ENCODE measurements around the gene ZNF438. TPM values are rescaled to one million over a fixed set of nuclear protein-coding genes. Genes with fewer than 3 reads are reported as not detected.
"Not testable (repeated sequence)": the region's sequence is repeated elsewhere in the genome, so short reads cannot be mapped to it uniquely, and the experiment has no call there.

Gene ZNF438
- total RNA-seq, 4 donors from 2014 or later = 2.9 to 9.3 (median 5.9) TPM

GRCh38 chr10:30915146-30915545 lies 116.5 kb downstream of the ZNF438 start:
- H3K4me1 ChIP-seq = no peaks in the 10 kb centered on the region
- H3K27ac ChIP-seq = no peak overlapping the region
- 8 to 29% methylated on average over 1 of the region's 1 CpG for WGBS, 2 donors
- no peak overlapping the region for H3K4me3 ChIP-seq
- no peaks in the 10 kb centered on the region for H3K36me3 ChIP-seq
- TF ChIP-seq CTCF (IDR thresholded peaks at IDR 0.05) = no peak
- no peak for TF ChIP-seq POLR2A (IDR thresholded peaks at IDR 0.05)
- H3K9me3 ChIP-seq = no peaks in the 10 kb centered on the region
- intact Hi-C loops (cut with DNase I) = no loop called here
- DNase-seq = no peak
- no peaks in the 10 kb centered on the region for H3K27me3 ChIP-seq

GRCh38 chr10:30911303-30911863 lies 120.3 kb downstream of the ZNF438 start:
- Histone ChIP-seq H3K9me3 (no peaks in the 10 kb centered on the region), H3K36me3 (peaks cover 0 to 17% (median 0%) of the 10 kb centered on the region in 3 donors), H3K4me3 (no peak overlapping the region), H3K4me1 (no peaks in the 10 kb centered on the region), H3K27me3 (no peaks in the 10 kb centered on the region), H3K27ac (no peak overlapping the region)
- WGBS, 2 donors = 71 to 73% methylated on average over 3 of the region's 3 CpGs
- no peak for TF ChIP-seq CTCF (IDR thresholded peaks at IDR 0.05)
- TF ChIP-seq POLR2A (IDR thresholded peaks at IDR 0.05) = no peak
- DNase-seq = no peak
- intact Hi-C loops (cut with DNase I) = no loop called here

GRCh38 chr10:30903397-30904138 lies 128.1 kb downstream of the ZNF438 start:
- 77 to 81% methylated on average over 2 of the region's 2 CpGs for WGBS, 2 donors
- H3K4me1 ChIP-seq = no peaks in the 10 kb centered on the region

GRCh38 chr10:30902621-30903396 lies 128.9 kb downstream of the ZNF438 start:
- WGBS, 2 donors = 83 to 100% methylated on average over 1 to 14 of the region's 37 CpGs
- no peak for DNase-seq
- H3K4me1 ChIP-seq = no peaks in the 10 kb centered on the region
- no peaks in the 10 kb centered on the region for H3K9me3 ChIP-seq
- H3K36me3 ChIP-seq = peaks cover 0 to 53% (median 0%) of the 10 kb centered on the region in 3 donors
- no peak overlapping the region for H3K27ac ChIP-seq
- no peak for TF ChIP-seq CTCF (IDR thresholded peaks at IDR 0.05)
- no peak for TF ChIP-seq POLR2A (IDR thresholded peaks at IDR 0.05)
- no peak overlapping the region for H3K4me3 ChIP-seq
- intact Hi-C loops (cut with DNase I) = no loop called here
- no peaks in the 10 kb centered on the region for H3K27me3 ChIP-seq

More at GRCh38 chr10:30903397-30904138, 128.1 kb downstream of the ZNF438 start:
- TF ChIP-seq POLR2A (IDR thresholded peaks at IDR 0.05) (no peak), CTCF (IDR thresholded peaks at IDR 0.05) (no peak)
- DNase-seq = no peak
- peaks cover 0 to 59% (median 0%) of the 10 kb centered on the region in 3 donors for H3K36me3 ChIP-seq
- no peak overlapping the region for H3K4me3 ChIP-seq
- H3K27me3 ChIP-seq = no peaks in the 10 kb centered on the region
- intact Hi-C loops (cut with DNase I) = no loop called here
- H3K27ac ChIP-seq = peak overlapping the region in 1 of 4 donors; percentile 61
- H3K9me3 ChIP-seq = no peaks in the 10 kb centered on the region

DNA sequence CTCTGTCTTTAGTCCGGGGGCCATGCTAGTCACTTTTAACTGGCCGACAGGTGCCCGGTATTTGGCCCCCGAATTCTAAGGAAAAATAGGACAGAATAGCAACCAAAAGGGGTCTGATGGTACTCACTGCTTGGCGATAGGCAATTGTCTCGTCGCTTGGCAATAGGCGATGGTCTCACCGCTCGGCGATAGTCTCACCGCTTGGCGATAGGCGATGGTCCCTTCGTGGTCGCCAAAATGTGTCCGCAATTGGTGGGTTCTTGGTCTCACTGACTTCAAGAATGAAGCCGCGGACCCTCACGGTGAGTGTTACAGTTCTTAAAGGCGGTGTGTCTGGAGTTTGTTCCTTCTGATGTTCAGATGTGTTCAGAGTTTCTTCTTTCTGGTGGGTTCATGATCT lies 130.2 kb downstream of the ZNF438 start:
- WGBS, 2 donors = 97 to 99% methylated on average over 20 to 21 of the region's 21 CpGs
- DNase-seq; intact Hi-C loops (cut with DNase I); H3K4me1 ChIP-seq; H3K4me3 ChIP-seq; H3K27me3 ChIP-seq; H3K27ac ChIP-seq; H3K9me3 ChIP-seq: not testable (repeated sequence)
- H3K36me3 ChIP-seq = peaks cover 0 to 44% (median 0%) of the 10 kb centered on the region in 3 donors
